Measurements from ENCODE around the gene PMF1.

GRCh38 chr1:156177919-156178654 is 34.7 kb upstream of the PMF1 start:
- no peak for TF ChIP-seq ARNTL (CRISPR knock-in tag; IDR thresholded peaks at IDR 0.05; ENCODE audit: borderline replicate concordance, low read depth)
- TF ChIP-seq PPARA (CRISPR knock-in tag; IDR thresholded peaks at IDR 0.05; ENCODE audit: borderline replicate concordance), result no peak
- TF ChIP-seq ESRRG (CRISPR knock-in tag; IDR thresholded peaks at IDR 0.05), result no peak
- TF ChIP-seq SNAI2 (CRISPR knock-in tag; IDR thresholded peaks at IDR 0.05), result no peak
- no peak for TF ChIP-seq TOX (CRISPR knock-in tag; IDR thresholded peaks at IDR 0.05; ENCODE audit: borderline replicate concordance)
- TF ChIP-seq ZC3H10 (CRISPR knock-in tag; IDR thresholded peaks at IDR 0.05), result no peak
- no peak for TF ChIP-seq RARB (CRISPR knock-in tag; IDR thresholded peaks at IDR 0.05)
- TF ChIP-seq PATZ1 (CRISPR knock-in tag; IDR thresholded peaks at IDR 0.05; ENCODE audit: borderline replicate concordance), result no peak
- no peak for TF ChIP-seq GLIS3 (CRISPR knock-in tag; IDR thresholded peaks at IDR 0.05)
- TF ChIP-seq TSHZ2 (CRISPR knock-in tag; IDR thresholded peaks at IDR 0.05), result no peak
- no peak for TF ChIP-seq TCF4 (CRISPR knock-in tag; IDR thresholded peaks at IDR 0.05; ENCODE audit: borderline replicate concordance)
- TF ChIP-seq ZNF8 (CRISPR knock-in tag; IDR thresholded peaks at IDR 0.05), result no peak
- TF ChIP-seq CSRNP3 (CRISPR knock-in tag; IDR thresholded peaks at IDR 0.05), result no peak

All from SK-N-SH treated with all-trans-retinoic acid at 6 μM for 48 hours (cell line).